Calu3 (cell line): ENCODE measurements around the gene PFKFB2. TPM values are rescaled to one million over a fixed set of nuclear protein-coding genes. Genes with fewer than 3 reads are reported as not detected.

Experiments used
- BruUV-seq: library from RNA; stranded (reverse); fragments of 400-500 nt; replicated peaks from 2 replicates; lab custom pipeline; 2021; lab: Mats Ljungman, UMichigan
- CTCF ChIA-PET: fragments of 300-600 bp; sonication (Branson Sonifier 250); formaldehyde crosslinking; loops from one replicate; lab custom pipeline; 2022; ENCODE audit warnings: antibody characterized with exemption; lab: Charles Lee
- DNase-seq: peaks from one replicate; pipeline ENCODE4 v3.0.0; 2022
- H3K27ac Mint-ChIP-seq: one replicate; pipeline ENCODE4 v1.8.0; 2022; ENCODE audit warnings: mixed read lengths; ENCODE audit not compliant: unreplicated experiment
- H3K27me3 Mint-ChIP-seq: one replicate; pipeline ENCODE4 v1.8.0; 2022; ENCODE audit warnings: mixed read lengths; ENCODE audit not compliant: unreplicated experiment
- H3K36me3 Mint-ChIP-seq: one replicate; pipeline ENCODE4 v1.8.0; 2022; ENCODE audit warnings: mild to moderate bottlenecking, moderate library complexity, mixed read lengths; ENCODE audit not compliant: insufficient read depth, unreplicated experiment
- H3K4me1 Mint-ChIP-seq: one replicate; pipeline ENCODE4 v1.8.0; 2022; ENCODE audit warnings: mild to moderate bottlenecking, low read depth, mixed read lengths; ENCODE audit not compliant: unreplicated experiment
- H3K4me3 Mint-ChIP-seq: one replicate; pipeline ENCODE4 v1.8.0; 2022; ENCODE audit warnings: mild to moderate bottlenecking, low read depth, moderate library complexity, mixed read lengths; ENCODE audit not compliant: unreplicated experiment
- H3K9me3 Mint-ChIP-seq: one replicate; pipeline ENCODE4 v1.8.0; 2022; ENCODE audit warnings: low read depth, mixed read lengths; ENCODE audit not compliant: unreplicated experiment
- intact Hi-C: fragments of 100-400 bp; cut with micrococcal nuclease; formaldehyde crosslinking; loops from one replicate; pipeline ENCODE4 v1.10.0; 2022; ENCODE audit not compliant: unreplicated experiment
- total RNA-seq: library from RNA; stranded (reverse); gene quantifications from 2 replicates; pipeline ENCODE4 v1.2.3, GENCODE V29; 2022
- TF ChIP-seq, protein P1 (sequence below): fragments of 200-600 bp; IDR thresholded peaks from one replicate; pipeline ENCODE4 v1.8.0; 2022; ENCODE audit warnings: antibody characterized with exemption; ENCODE audit not compliant: unreplicated experiment

PFKFB2 gene
- total RNA-seq, 1 experiment from 2014 or later: 54.4 TPM

DNA sequence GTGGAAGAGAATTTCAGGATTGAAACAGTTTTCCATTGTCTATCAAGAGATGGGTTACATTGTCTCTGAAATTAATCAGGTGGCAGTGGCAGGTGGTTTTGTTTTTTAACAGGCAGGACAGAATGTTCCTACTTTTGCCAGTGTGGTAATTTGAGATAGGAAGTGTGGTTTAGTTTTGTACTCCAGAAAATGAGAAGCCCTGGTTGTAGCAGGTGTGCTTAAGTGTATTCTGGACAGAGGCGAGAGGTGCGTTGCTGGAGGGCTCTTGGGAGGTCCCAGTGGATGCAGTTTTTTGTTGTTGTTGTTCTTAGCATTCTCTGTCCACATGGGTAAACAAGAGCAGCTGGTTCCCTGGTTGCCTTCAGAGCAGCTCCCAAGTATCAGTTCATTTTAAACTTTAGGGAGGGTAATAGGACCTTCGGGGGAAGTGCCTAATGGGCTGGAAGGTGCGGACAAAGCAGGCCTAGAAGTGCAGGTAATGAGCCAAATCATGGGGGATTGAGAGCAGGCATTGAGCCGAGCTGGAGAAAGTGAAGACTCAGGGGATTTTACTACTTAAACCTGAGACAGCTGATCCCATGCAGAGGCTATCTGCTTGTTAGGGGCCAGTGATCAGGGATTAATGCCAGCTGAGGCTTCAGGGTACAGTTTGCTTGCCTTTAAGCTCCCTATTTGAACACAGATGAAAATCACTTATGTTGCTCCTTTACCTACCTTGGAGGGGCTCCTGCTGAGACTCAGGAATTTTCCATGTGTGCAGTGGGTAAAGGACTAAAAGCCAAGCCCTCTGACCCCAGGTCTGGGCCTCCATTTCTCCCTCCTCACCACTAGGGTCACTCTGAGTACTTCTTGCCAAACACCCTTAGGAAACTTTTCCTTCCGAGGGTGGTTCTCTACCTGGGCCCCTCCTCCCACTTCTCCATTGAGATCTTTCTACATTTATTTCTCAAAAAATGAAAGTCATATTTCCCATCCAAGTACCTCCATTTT, 6.1 kb downstream of the PFKFB2 start:
- Mint-ChIP-seq H3K36me3 (peaks cover 26% of the 10 kb centered on the region), H3K27me3 (no peaks in the 10 kb centered on the region), H3K27ac (no peak overlapping the region), H3K4me1 (peaks cover 26% of the 10 kb centered on the region), H3K9me3 (no peaks in the 10 kb centered on the region), H3K4me3 (no peak overlapping the region)
- BruUV-seq: no TSS peak
- DNase-seq: no peak
- CTCF ChIA-PET: no interaction called here
- intact Hi-C loops: loop anchor here (10.0 kb wide), 1 partner anchor 54 kb away; no protein-coding TSS in a partner anchor
- TF ChIP-seq, protein P1, sequence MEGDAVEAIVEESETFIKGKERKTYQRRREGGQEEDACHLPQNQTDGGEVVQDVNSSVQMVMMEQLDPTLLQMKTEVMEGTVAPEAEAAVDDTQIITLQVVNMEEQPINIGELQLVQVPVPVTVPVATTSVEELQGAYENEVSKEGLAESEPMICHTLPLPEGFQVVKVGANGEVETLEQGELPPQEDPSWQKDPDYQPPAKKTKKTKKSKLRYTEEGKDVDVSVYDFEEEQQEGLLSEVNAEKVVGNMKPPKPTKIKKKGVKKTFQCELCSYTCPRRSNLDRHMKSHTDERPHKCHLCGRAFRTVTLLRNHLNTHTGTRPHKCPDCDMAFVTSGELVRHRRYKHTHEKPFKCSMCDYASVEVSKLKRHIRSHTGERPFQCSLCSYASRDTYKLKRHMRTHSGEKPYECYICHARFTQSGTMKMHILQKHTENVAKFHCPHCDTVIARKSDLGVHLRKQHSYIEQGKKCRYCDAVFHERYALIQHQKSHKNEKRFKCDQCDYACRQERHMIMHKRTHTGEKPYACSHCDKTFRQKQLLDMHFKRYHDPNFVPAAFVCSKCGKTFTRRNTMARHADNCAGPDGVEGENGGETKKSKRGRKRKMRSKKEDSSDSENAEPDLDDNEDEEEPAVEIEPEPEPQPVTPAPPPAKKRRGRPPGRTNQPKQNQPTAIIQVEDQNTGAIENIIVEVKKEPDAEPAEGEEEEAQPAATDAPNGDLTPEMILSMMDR: no peak

DNA sequence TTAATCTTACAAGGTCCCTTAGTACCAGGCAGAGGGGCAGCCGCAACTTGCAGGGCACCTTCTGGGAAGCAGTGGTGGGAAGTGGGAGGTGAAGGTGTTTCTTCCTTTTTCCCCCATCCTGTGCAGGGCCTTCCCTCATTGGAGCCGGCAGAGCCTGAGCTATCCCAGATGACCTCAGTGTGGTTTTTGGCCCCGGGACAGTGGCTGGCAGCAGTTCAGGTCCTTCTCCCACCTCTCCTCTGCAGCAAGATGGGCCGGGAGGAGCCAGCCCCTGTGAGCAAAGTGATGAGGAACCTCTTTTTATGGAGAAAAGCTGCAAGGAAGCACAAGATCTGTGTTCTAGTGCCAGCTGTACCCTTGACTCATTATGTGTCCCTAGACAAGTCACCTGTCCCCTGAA, 6.8 kb downstream of the PFKFB2 start:
- Mint-ChIP-seq H3K4me3 (no peak overlapping the region), H3K36me3 (peaks cover 25% of the 10 kb centered on the region), H3K27ac (no peak overlapping the region), H3K9me3 (no peaks in the 10 kb centered on the region), H3K4me1 (peaks cover 19% of the 10 kb centered on the region), H3K27me3 (no peaks in the 10 kb centered on the region)
- no TSS peak for BruUV-seq
- TF ChIP-seq, protein P1: no peak
- intact Hi-C loops: loop anchor here (10.0 kb wide), 1 partner anchor 55 kb away; no protein-coding TSS in a partner anchor
- no peak for DNase-seq
- CTCF ChIA-PET: no interaction called here

DNA sequence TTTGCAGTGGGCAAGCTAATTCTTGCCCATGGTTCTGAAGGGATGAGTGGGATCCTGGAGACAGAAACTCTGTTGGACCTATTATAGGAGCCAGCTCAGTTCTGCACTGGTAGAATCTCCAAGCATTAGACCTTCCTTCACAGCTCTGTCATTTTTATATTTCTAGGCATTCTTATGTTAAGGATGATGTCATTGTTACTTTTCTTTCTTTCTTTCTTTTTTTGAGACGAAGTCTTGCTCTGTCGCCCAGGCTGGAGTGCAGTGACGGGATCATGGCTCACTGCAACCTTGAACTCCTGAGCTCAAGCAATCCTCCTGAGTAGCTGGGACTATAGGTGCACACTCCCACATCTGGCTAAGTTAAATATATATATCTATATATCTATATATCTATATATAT, 7.5 kb downstream of the PFKFB2 start:
- no peaks in the 10 kb centered on the region for H3K27me3 Mint-ChIP-seq
- peaks cover 25% of the 10 kb centered on the region for H3K36me3 Mint-ChIP-seq
- DNase-seq: no peak
- H3K9me3 Mint-ChIP-seq: no peaks in the 10 kb centered on the region
- H3K4me1 Mint-ChIP-seq: peaks cover 13% of the 10 kb centered on the region
- intact Hi-C loops: no loop called here
- BruUV-seq: no TSS peak
- CTCF ChIA-PET: no interaction called here
- TF ChIP-seq, protein P1: no peak
- no peak overlapping the region for H3K4me3 Mint-ChIP-seq
- no peak overlapping the region for H3K27ac Mint-ChIP-seq

DNA sequence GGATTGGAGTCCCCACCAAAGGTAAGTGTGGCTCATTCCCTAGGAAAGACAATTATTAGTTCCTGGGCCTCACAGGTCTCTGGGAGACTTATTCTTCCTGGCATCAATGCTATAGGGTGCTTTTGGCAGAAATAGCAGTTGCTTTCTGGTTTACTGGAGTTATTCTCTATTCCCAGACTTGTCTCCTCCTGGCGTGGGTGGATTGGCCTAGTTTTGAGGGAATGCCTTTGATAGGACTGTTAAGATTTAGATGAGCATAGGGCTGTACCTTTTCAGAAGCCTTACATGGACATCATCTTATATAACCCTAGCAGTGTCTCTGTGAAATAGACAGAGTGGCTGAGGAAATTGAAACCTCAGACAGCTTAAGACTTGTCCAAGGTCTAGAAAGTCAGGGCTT, 9.0 kb downstream of the PFKFB2 start:
- CTCF ChIA-PET: no interaction called here
- BruUV-seq: no TSS peak
- DNase-seq: no peak
- no peaks in the 10 kb centered on the region for H3K9me3 Mint-ChIP-seq
- no peaks in the 10 kb centered on the region for H3K27me3 Mint-ChIP-seq
- no peak overlapping the region for H3K4me3 Mint-ChIP-seq
- H3K36me3 Mint-ChIP-seq: peaks cover 14% of the 10 kb centered on the region
- H3K4me1 Mint-ChIP-seq: peaks cover 2% of the 10 kb centered on the region
- TF ChIP-seq, protein P1: no peak
- no peak overlapping the region for H3K27ac Mint-ChIP-seq
- intact Hi-C loops: no loop called here
